GM23248 (cell line): ENCODE measurements around the gene RPL15.

Experiments
- EZH2 ChIP-seq: fragments of 200-600 bp; sonication (generic); IDR thresholded peaks from 2 replicates; pipeline ENCODE4 v1.6.1; 2018; ENCODE audit warnings: antibody characterized with exemption, mild to moderate bottlenecking; ENCODE audit not compliant: insufficient read depth, poor library complexity, severe bottlenecking
- EZH2phosphoT487 ChIP-seq: fragments of 200-600 bp; sonication (generic); IDR thresholded peaks from 2 replicates; pipeline ENCODE4 v1.6.1; 2018; ENCODE audit warnings: antibody characterized with exemption, moderate library complexity, mild to moderate bottlenecking, low read depth; ENCODE audit not compliant: insufficient read depth

DNA sequence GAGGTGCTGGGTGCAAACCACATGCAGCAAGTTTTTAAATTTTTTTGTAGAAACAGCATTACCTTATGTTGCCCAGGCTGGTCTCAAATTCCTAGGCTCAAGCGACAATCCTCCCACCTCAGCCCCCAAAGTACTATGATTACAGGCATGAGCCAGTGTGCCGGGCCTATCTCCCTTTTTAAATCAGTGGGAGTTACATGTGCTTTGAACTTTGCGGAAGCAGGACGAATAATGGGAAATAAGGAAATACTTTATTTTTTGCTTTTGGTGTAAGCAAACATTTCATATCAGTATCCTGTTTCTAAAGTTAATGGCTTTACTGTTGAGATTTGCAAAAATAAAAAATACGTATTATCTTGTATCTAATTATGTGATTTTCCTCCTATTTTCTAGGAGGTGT is 37.2 kb downstream of the RPL15 start:
- TF ChIP-seq EZH2 (no peak), EZH2phosphoT487 (no peak)
